SK-N-SH treated with all-trans-retinoic acid at 6 μM for 48 hours (cell line): ENCODE results near the gene UBA52.

Source experiments
- ATAC-seq: fragments of 200-7000 bp; cut with Tn5 transposase; 3 replicates; pipeline ENCODE4 v1.9.1; 2020; ENCODE audit warnings: mild to moderate bottlenecking, moderate library complexity
- BACH2 ChIP-seq: fragments of 250-450 bp; sonication (Bioruptor Pico); IDR thresholded peaks from 2 replicates; pipeline ENCODE4 v1.9.0; 2021; ENCODE audit warnings: mild to moderate bottlenecking, borderline replicate concordance
- CSDC2 ChIP-seq: fragments of 250-450 bp; sonication (Bioruptor Pico); IDR thresholded peaks from 2 replicates; pipeline ENCODE4 v1.5.0; 2020; ENCODE audit warnings: mild to moderate bottlenecking, moderate library complexity
- ESRRG ChIP-seq: fragments of 250-450 bp; sonication (Bioruptor Pico); IDR thresholded peaks from 2 replicates; pipeline ENCODE4 v1.6.1; 2021; ENCODE audit warnings: mild to moderate bottlenecking
- GLIS3 ChIP-seq: fragments of 250-450 bp; sonication (Bioruptor Pico); IDR thresholded peaks from 2 replicates; pipeline ENCODE4 v1.5.0; 2020; ENCODE audit warnings: mild to moderate bottlenecking, moderate library complexity
- ISL1 ChIP-seq: fragments of 250-450 bp; sonication (Bioruptor Pico); IDR thresholded peaks from 2 replicates; pipeline ENCODE4 v2.1.2; 2022; ENCODE audit warnings: mild to moderate bottlenecking, moderate library complexity
- OSR1 ChIP-seq: fragments of 250-450 bp; sonication (Bioruptor Pico); IDR thresholded peaks from 2 replicates; pipeline ENCODE4 v1.8.0; 2022; ENCODE audit warnings: moderate library complexity, mild to moderate bottlenecking, inconsistent platforms
- PPARA ChIP-seq: fragments of 250-450 bp; sonication (Bioruptor Pico); IDR thresholded peaks from 2 replicates; pipeline ENCODE4 v1.5.0; 2020; ENCODE audit warnings: mild to moderate bottlenecking, borderline replicate concordance
- RARB ChIP-seq: fragments of 250-450 bp; sonication (Bioruptor Pico); IDR thresholded peaks from 2 replicates; pipeline ENCODE4 v1.8.0; 2021; ENCODE audit warnings: mild to moderate bottlenecking, moderate library complexity
- SNAI2 ChIP-seq: fragments of 250-450 bp; sonication (Bioruptor Pico); IDR thresholded peaks from 2 replicates; pipeline ENCODE4 v1.5.0; 2020; ENCODE audit warnings: mild to moderate bottlenecking, moderate library complexity
- TOX ChIP-seq: fragments of 250-450 bp; sonication (Bioruptor Pico); IDR thresholded peaks from 2 replicates; pipeline ENCODE4 v1.8.0; 2021; ENCODE audit warnings: mild to moderate bottlenecking, moderate library complexity, borderline replicate concordance
- ZC3H10 ChIP-seq: fragments of 250-450 bp; sonication (Bioruptor Pico); IDR thresholded peaks from 2 replicates; pipeline ENCODE4 v1.5.1; 2021; ENCODE audit warnings: mild to moderate bottlenecking, moderate library complexity
- ZFP3 ChIP-seq: fragments of 250-450 bp; sonication (Bioruptor Pico); IDR thresholded peaks from 2 replicates; pipeline ENCODE4 v1.5.0; 2020; ENCODE audit warnings: mild to moderate bottlenecking, moderate library complexity
- ZFP30 ChIP-seq: fragments of 450-650 bp; formaldehyde crosslinking; IDR thresholded peaks from 2 replicates; pipeline ENCODE4 v1.5.0; 2022; ENCODE audit warnings: mild to moderate bottlenecking, moderate library complexity
- ZNF565 ChIP-seq: fragments of 450-650 bp; formaldehyde crosslinking; conservative IDR thresholded peaks from 2 replicates; pipeline ENCODE4 v1.5.0; 2020; ENCODE audit warnings: low read depth, mild to moderate bottlenecking, moderate library complexity
- ZNF70 ChIP-seq: fragments of 450-650 bp; formaldehyde crosslinking; IDR thresholded peaks from 2 replicates; pipeline ENCODE4 v1.5.0; 2020; ENCODE audit warnings: mild to moderate bottlenecking, moderate library complexity
- ZNF8 ChIP-seq: fragments of 450-650 bp; formaldehyde crosslinking; IDR thresholded peaks from 2 replicates; pipeline ENCODE4 v1.5.0; 2020; ENCODE audit warnings: mild to moderate bottlenecking, moderate library complexity
- TF ChIP-seq, protein P1 (sequence below): fragments of 250-450 bp; sonication (Bioruptor Pico); IDR thresholded peaks from 2 replicates; pipeline ENCODE4 v1.8.0; 2020; ENCODE audit warnings: mild to moderate bottlenecking, moderate library complexity, borderline replicate concordance
- TF ChIP-seq, protein P2 (sequence below): fragments of 250-450 bp; sonication (Bioruptor Pico); IDR thresholded peaks from 2 replicates; pipeline ENCODE4 v1.8.0; 2021; ENCODE audit warnings: low read depth, mild to moderate bottlenecking, moderate library complexity, borderline replicate concordance
- TF ChIP-seq, protein P3 (sequence below): fragments of 250-450 bp; sonication (Bioruptor Pico); IDR thresholded peaks from 2 replicates; pipeline ENCODE4 v1.5.1; 2020; ENCODE audit warnings: low read depth, mild to moderate bottlenecking, moderate library complexity
- TF ChIP-seq, protein P4 (sequence below): fragments of 250-450 bp; sonication (Bioruptor Pico); IDR thresholded peaks from 2 replicates; pipeline ENCODE4 v1.5.0; 2020; ENCODE audit warnings: mild to moderate bottlenecking, moderate library complexity
- TF ChIP-seq, protein P5 (sequence below): fragments of 250-450 bp; sonication (Bioruptor Pico); IDR thresholded peaks from 2 replicates; pipeline ENCODE4 v1.5.1; 2021; ENCODE audit warnings: mild to moderate bottlenecking, moderate library complexity

The UBA52 gene

DNA sequence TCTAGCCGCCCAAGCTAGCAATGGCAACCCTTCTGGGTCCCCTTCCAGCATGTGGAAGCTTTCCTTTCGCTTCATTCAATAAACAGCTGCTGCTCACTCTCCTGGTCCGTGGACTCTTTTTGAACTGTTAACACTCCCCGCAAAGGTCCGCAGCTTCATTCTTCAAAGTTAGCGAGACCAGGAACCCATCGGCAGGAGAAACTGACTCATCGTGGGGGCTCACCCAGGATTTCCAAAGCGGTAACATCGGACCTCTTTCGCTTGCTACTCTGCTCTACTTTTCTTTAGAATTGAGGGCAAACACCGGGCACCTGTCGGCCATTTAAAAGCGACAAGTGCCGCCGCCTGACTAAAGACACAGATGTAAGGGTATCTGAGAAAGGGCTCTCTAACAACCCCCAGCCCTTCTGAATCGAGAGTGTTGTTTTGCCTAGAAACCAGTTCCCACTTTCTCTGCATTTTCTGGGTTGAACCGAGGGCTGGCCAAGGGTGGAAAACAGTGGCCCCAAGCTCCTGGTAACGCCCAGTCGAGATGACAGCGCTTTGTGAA lies 5.8 kb downstream of the UBA52 start:
- no peak for ATAC-seq
- TF ChIP-seq, protein P1, sequence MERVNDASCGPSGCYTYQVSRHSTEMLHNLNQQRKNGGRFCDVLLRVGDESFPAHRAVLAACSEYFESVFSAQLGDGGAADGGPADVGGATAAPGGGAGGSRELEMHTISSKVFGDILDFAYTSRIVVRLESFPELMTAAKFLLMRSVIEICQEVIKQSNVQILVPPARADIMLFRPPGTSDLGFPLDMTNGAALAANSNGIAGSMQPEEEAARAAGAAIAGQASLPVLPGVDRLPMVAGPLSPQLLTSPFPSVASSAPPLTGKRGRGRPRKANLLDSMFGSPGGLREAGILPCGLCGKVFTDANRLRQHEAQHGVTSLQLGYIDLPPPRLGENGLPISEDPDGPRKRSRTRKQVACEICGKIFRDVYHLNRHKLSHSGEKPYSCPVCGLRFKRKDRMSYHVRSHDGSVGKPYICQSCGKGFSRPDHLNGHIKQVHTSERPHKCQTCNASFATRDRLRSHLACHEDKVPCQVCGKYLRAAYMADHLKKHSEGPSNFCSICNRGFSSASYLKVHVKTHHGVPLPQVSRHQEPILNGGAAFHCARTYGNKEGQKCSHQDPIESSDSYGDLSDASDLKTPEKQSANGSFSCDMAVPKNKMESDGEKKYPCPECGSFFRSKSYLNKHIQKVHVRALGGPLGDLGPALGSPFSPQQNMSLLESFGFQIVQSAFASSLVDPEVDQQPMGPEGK: no peak
- TF ChIP-seq ZC3H10 (CRISPR knock-in tag): no peak
- TF ChIP-seq, protein P2, sequence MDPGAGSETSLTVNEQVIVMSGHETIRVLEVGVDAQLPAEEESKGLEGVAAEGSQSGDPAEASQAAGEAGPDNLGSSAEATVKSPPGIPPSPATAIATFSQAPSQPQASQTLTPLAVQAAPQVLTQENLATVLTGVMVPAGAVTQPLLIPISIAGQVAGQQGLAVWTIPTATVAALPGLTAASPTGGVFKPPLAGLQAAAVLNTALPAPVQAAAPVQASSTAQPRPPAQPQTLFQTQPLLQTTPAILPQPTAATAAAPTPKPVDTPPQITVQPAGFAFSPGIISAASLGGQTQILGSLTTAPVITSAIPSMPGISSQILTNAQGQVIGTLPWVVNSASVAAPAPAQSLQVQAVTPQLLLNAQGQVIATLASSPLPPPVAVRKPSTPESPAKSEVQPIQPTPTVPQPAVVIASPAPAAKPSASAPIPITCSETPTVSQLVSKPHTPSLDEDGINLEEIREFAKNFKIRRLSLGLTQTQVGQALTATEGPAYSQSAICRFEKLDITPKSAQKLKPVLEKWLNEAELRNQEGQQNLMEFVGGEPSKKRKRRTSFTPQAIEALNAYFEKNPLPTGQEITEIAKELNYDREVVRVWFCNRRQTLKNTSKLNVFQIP (CRISPR knock-in tag): no peak
- no peak for TF ChIP-seq ZFP3 (CRISPR knock-in tag)
- no peak for TF ChIP-seq OSR1 (CRISPR knock-in tag)
- TF ChIP-seq ZNF70: no peak
- TF ChIP-seq, protein P3, sequence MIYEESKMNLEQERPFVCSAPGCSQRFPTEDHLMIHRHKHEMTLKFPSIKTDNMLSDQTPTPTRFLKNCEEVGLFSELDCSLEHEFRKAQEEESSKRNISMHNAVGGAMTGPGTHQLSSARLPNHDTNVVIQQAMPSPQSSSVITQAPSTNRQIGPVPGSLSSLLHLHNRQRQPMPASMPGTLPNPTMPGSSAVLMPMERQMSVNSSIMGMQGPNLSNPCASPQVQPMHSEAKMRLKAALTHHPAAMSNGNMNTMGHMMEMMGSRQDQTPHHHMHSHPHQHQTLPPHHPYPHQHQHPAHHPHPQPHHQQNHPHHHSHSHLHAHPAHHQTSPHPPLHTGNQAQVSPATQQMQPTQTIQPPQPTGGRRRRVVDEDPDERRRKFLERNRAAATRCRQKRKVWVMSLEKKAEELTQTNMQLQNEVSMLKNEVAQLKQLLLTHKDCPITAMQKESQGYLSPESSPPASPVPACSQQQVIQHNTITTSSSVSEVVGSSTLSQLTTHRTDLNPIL (CRISPR knock-in tag): no peak
- TF ChIP-seq, protein P4, sequence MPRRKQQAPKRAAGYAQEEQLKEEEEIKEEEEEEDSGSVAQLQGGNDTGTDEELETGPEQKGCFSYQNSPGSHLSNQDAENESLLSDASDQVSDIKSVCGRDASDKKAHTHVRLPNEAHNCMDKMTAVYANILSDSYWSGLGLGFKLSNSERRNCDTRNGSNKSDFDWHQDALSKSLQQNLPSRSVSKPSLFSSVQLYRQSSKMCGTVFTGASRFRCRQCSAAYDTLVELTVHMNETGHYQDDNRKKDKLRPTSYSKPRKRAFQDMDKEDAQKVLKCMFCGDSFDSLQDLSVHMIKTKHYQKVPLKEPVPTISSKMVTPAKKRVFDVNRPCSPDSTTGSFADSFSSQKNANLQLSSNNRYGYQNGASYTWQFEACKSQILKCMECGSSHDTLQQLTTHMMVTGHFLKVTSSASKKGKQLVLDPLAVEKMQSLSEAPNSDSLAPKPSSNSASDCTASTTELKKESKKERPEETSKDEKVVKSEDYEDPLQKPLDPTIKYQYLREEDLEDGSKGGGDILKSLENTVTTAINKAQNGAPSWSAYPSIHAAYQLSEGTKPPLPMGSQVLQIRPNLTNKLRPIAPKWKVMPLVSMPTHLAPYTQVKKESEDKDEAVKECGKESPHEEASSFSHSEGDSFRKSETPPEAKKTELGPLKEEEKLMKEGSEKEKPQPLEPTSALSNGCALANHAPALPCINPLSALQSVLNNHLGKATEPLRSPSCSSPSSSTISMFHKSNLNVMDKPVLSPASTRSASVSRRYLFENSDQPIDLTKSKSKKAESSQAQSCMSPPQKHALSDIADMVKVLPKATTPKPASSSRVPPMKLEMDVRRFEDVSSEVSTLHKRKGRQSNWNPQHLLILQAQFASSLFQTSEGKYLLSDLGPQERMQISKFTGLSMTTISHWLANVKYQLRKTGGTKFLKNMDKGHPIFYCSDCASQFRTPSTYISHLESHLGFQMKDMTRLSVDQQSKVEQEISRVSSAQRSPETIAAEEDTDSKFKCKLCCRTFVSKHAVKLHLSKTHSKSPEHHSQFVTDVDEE (CRISPR knock-in tag): no peak
- TF ChIP-seq ZNF565 (CRISPR knock-in tag): no peak
- TF ChIP-seq PPARA (CRISPR knock-in tag): no peak
- TF ChIP-seq GLIS3 (CRISPR knock-in tag): no peak
- TF ChIP-seq ESRRG (CRISPR knock-in tag): no peak
- no peak for TF ChIP-seq CSDC2 (CRISPR knock-in tag)
- no peak for TF ChIP-seq SNAI2
- no peak for TF ChIP-seq ISL1 (CRISPR knock-in tag)

DNA sequence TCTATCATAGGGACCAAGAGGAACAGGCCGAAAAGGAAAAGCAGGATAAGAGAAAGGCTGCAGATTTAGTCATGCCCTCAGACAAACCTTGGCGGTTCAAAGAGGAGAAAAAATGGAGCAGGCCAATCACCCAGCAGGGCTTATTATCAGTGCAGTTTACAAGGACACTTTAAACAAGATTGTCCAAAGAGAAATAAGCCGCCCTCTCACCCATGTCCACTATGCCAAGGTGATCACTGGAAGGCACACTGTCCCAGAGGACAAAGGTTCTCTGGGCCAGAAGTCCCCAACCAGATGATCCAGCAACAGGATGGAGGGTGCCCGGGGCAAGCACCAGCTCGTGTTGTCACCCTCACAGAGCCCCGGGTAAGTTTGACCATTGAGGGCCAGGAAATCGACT lies 8.7 kb downstream of the UBA52 start:
- ATAC-seq: no peak
- TF ChIP-seq ZFP30 (no peak), PPARA (CRISPR knock-in tag) (no peak), RARB (no peak), ZC3H10 (CRISPR knock-in tag) (no peak), ESRRG (CRISPR knock-in tag) (no peak), ZFP3 (CRISPR knock-in tag) (no peak), BACH2 (CRISPR knock-in tag) (no peak), TOX (CRISPR knock-in tag) (no peak), GLIS3 (CRISPR knock-in tag) (no peak), OSR1 (CRISPR knock-in tag) (no peak), CSDC2 (CRISPR knock-in tag) (no peak), ZNF8 (CRISPR knock-in tag) (no peak), SNAI2 (no peak)
- TF ChIP-seq, protein P3 (CRISPR knock-in tag): no peak
- TF ChIP-seq, protein P2 (CRISPR knock-in tag): no peak
- TF ChIP-seq, protein P4 (CRISPR knock-in tag): no peak
- TF ChIP-seq, protein P5, sequence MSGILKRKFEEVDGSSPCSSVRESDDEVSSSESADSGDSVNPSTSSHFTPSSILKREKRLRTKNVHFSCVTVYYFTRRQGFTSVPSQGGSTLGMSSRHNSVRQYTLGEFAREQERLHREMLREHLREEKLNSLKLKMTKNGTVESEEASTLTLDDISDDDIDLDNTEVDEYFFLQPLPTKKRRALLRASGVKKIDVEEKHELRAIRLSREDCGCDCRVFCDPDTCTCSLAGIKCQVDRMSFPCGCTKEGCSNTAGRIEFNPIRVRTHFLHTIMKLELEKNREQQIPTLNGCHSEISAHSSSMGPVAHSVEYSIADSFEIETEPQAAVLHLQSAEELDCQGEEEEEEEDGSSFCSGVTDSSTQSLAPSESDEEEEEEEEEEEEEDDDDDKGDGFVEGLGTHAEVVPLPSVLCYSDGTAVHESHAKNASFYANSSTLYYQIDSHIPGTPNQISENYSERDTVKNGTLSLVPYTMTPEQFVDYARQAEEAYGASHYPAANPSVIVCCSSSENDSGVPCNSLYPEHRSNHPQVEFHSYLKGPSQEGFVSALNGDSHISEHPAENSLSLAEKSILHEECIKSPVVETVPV (CRISPR knock-in tag): no peak
- TF ChIP-seq, protein P1: no peak
